ENCODE data around the gene MEX3A.
A peak's percentile ranks its signal among the peaks of the same experiment; 100 is the strongest.
"Not testable (repeated sequence)": the region's sequence is repeated elsewhere in the genome, so short reads cannot be mapped to it uniquely, and the experiment has no call there.

The MEX3A gene, protein sequence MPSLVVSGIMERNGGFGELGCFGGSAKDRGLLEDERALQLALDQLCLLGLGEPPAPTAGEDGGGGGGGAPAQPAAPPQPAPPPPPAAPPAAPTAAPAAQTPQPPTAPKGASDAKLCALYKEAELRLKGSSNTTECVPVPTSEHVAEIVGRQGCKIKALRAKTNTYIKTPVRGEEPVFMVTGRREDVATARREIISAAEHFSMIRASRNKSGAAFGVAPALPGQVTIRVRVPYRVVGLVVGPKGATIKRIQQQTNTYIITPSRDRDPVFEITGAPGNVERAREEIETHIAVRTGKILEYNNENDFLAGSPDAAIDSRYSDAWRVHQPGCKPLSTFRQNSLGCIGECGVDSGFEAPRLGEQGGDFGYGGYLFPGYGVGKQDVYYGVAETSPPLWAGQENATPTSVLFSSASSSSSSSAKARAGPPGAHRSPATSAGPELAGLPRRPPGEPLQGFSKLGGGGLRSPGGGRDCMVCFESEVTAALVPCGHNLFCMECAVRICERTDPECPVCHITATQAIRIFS

DNA sequence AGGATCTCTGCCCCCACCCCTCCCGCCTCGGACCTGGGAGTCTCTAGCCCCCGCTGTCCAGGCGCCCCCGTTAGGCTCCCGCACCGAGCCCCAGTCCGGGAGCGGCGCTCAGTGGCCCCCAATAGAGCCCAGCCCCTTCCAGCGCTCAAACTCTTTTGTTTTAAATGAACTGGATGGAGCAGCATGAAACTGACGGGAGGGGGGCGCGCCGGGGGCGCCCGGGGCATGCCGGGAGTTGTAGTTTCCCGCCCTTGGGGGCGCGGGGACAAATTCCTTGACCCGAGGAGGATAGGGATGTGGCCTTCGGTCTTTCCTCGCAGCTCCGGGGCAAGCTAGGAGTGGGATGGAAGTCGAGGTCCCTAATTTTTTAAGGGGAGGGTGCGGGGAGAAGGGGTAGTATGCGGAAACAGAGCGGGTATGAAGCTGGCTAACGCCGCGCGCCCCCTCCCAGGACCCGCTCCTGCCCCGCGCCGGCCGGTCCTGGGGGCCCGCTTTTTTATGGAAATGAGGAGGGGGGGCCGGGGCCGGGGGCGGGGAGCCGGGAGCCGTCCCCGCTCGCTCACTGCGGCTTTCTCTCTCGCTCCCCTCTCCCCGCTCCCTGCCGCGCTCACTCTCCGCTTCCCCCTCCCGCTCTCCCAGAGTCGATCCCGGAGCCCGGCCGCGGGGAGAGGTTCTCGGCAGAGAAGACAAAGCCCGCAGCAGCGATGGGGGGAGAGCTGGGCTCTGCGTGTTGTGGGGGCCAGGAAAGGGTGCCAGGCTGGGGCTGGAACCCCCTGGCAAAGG lies at the start of gene MEX3A:
TSS of gene MEX3A (minus strand) at position 157 of the 783 bp plus-strand sequence. CDS start 467 bp downstream, outside the sequence.
- DNase-seq (ENCODE audit: low read depth in 1 of 2, low spot score in 1 of 2) = peak; percentile 27 to 31

DNA sequence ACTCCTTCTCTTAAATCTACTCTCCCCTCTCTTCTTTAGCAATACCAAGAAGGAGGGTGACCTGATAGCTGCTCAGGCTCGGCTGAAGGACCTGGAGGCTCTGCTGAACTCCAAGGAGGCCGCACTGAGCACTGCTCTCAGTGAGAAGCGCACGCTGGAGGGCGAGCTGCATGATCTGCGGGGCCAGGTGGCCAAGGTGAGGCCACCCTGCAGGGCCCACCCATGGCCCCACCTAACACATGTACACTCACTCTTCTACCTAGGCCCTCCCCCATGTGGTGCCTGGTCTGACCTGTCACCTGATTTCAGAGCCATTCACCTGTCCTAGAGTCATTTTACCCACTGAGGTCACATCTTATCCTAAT lies 48.3 kb upstream of the MEX3A start:
- no peak for DNase-seq (ENCODE audit: low read depth in 1 of 2, low spot score in 1 of 2)

DNA sequence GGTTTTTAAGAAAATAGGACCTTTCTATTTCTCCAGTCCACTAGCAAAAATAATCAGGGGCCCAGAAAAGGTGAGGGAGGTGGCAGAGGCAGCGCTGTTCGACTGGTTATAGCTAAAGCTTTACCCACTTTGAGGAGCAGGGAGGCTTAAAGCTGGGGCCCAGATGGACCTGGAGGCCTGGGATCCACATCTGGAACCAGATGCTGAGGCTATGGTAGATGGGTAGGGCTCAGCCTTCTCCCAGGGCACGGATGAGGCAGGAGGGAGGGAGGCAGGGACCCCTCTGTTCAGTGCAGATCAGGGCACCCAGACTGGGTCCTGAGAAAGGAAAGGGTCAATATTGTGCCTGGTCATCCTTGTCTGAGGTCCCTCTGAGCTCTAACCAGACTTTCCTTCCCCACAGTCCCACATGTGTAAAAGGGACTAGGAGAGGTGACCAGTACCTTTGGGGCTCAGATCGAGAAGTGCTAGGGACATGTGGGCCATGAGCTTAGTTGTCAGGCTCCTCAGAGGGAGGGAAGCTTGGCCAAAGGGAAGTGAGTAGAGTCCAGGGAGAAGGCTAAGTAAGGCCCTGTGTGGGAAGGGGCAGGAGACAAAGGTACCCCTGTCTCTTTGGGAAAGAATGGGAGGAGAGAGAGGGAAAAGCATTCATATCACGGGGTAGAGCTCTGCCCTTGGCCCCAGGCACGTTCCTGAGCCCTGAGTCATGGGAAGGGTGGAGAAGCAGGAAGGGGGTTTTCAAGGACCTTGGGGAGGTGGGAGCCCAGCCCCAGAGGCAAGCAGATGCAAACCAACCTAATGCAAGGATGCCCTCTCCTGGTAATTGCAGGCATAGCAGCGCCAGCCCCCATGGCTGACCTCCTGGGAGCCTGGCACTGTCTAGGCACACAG lies 47.7 kb upstream of the MEX3A start:
- DNase-seq (ENCODE audit: low read depth in 1 of 2, low spot score in 1 of 2) = peak; percentile 62 to 64

DNA sequence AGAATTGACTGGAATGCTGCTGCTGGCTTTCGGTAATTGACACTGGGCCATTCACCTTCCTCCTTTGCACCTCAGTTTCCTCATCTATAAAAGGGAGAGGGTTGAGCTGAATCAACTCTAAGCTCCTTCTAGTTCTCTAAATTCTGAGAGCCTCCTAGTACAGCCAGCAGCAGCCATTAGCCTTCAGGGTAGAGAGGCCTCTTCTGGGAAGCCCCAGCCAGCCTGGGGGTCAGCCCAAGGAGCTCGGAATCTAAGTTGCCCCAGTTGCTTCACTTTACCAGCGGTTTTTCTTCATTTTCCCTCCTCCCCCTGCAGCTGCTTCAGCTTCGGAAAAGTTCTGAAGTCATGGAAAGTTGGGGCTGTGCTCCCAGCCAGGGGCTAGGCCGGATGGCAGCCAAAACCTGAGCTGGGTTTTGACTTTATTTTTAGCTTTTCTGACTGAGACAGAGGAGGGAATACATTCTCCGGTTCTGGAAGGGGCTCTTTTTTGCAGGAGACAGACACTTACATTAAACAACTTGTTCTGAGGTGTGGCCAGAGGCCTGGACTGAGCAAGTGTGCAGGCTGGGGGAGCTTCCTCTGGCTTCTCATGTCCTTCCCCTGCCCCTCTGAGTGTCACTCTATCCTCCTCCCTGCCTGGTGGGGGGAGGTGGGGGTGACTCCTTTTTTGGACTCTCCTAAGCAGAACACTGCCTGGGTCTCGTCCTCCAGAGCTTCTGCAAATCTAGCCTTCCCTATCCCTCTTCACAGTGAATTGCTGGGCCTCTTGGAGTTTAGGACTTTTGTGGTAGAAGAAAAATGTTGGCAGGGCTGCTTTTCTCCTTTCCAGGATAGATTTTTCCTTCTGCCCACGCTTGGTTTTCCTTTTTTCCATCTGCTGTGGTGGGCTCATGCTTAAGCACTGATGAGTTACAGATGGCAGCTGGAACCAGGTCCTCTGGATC lies 46.7 kb upstream of the MEX3A start:
- no peak for DNase-seq (ENCODE audit: low read depth in 1 of 2, low spot score in 1 of 2)

DNA sequence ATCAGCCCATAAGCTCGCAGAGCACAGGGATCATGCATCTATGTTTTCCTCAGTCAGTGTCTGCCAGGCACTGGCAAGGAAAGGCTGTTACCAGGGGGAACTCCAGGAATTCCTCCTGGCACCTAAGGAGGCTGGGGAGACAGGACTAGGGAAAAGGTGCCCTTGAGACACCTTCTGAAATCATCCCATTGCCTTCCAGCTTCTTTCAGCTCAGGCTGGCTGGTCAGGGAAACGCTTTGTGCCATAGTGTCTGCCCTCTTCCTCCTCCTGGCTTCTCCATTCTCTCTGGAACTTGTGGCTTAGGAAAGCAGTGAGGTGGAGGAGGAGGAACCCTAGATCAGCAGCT lies 46.0 kb upstream of the MEX3A start:
- no peak for DNase-seq (ENCODE audit: low read depth in 1 of 2, low spot score in 1 of 2)

DNA sequence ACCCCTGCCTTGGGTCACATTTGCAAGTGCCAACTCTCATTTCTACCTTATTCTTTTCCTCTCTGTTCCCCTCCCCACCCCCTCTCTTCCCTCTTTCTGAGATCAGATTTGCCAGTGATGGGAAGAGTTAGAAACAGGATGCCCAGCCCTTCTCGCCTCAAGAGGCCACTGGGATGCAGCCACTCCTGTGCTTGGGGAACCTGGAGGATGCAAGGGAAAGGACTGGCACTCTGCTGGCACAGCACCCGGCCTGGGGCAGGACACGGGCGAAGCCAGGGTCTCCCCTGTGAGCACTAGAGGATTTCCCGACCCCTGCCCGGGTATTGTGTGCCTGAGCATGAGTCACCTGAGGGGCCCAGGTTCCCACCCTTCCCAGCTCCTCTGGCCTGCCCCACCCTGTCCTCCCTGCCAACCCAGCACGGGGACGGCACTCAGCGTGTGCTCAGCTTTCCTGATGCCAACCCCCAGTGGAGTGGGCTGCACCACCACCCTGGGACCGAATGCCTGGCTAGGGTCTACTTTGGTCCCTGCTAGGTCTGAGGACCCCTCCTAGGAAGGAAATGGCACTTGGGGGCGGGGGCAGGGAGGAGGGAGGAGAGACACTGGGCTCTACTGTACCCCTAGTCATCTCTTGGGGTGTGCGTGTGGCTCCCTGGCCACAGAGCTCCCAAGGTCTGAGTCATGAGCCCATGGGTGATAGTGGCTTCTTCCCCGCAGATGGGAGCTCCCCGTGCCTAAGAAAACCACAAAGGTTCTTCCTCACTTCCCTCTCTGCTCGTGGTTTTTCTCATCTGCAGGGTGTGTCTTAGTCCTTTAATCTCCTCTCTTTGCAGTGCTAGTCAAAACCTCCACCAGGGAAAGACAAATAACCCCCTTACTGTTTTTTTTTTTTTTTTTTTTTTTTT lies 44.6 kb upstream of the MEX3A start:
- DNase-seq (ENCODE audit: low read depth in 1 of 2, low spot score in 1 of 2) = peak; percentile 57 to 75

DNA sequence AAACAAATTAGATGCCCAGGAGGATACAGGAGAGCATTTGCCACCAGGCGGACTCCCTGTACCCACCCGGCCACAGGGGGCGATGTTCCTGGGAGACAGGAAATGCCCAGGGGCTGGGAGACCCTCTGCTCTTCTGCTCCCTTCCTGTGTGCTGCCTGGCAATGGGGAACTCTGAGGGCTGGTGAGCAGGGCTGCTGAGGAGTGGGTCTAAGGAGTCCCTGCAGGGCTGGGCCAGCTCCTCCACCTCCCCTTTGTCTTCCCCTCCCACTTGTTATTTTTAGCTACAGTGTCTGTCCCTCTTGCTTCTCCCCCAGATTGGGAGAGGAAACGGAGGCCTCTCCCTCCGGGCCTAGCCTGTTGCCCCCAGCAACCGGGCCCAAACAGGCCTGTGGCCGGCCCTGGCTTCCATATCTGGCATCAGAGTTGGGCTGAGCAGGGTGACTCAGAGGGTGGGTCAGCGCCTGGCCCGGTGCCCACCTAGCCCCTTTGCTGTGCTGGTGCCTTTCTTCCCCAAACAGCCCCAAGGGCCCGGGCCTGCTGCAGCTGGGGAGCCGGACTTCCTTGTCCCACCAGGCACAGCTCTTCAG lies 43.9 kb upstream of the MEX3A start:
- peak in 1 of 2 donors; percentile 50 for DNase-seq (ENCODE audit: low read depth in 1 of 2, low spot score in 1 of 2)

DNA sequence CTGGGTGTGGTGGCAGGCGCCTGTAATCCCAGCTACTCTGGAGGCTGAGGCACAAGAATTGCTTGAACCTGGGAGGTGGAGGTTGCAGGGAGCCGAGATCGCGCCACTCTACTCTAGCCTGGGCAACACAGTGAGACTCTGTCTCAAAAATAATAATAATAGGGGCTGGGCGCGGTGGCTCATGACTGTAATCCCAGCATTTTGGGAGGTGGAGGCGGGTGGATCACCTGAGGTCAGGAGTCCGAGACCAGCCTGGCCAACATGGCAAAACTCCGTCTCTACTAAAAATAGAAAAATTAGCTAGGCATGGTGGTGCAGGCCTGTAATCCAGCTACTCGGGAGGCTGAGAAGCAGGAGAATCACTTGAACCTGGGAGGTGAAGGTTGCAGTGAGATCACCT lies 43.3 kb upstream of the MEX3A start:
- DNase-seq (ENCODE audit: low read depth in 1 of 2, low spot score in 1 of 2) = not testable (repeated sequence)

DNA sequence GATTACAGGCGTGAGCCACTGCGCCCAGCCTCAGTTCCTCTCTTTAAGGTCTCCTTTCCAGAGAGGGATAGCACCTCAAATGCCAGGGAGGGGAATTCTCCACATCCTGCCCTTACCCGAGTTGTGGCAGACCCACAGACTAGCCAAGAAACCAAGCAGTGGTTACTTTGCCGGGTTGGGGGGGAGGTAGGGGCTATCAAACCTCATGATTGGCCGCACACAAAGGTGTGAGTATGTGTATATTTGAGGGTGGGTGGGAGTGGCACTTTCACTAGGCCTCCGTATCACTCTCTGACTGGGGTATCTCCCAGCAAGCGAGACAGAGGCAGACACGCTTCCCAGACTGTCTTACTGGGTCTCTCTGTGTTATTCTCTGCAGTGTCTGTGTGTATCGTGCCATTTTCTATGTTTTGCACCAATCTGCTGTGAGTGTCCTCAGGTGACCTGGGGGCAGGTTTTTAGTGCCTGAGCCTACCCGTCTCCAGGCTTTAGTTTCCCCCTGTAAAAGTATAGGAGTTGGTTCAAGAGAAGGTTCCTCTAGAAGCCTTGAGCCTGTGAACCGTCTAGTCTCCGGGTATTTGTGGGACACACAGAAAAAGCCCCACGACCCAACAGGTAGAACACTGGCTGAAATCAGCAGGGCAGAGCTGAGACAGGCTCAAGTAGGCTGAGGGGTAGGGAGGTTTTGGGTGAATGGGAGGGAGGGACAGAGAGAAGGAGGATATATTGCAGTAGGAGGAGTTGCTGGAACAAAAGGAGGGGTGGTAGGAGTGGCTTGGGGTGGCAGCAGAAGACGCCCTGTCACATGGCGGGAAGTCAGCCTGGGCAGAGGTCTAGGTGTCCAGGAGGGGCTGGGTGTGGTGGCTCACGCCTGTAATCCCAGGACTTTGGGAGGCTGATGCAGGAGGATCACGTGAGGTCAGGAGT lies 42.6 kb upstream of the MEX3A start:
- no peak for DNase-seq (ENCODE audit: low read depth in 1 of 2, low spot score in 1 of 2)

DNA sequence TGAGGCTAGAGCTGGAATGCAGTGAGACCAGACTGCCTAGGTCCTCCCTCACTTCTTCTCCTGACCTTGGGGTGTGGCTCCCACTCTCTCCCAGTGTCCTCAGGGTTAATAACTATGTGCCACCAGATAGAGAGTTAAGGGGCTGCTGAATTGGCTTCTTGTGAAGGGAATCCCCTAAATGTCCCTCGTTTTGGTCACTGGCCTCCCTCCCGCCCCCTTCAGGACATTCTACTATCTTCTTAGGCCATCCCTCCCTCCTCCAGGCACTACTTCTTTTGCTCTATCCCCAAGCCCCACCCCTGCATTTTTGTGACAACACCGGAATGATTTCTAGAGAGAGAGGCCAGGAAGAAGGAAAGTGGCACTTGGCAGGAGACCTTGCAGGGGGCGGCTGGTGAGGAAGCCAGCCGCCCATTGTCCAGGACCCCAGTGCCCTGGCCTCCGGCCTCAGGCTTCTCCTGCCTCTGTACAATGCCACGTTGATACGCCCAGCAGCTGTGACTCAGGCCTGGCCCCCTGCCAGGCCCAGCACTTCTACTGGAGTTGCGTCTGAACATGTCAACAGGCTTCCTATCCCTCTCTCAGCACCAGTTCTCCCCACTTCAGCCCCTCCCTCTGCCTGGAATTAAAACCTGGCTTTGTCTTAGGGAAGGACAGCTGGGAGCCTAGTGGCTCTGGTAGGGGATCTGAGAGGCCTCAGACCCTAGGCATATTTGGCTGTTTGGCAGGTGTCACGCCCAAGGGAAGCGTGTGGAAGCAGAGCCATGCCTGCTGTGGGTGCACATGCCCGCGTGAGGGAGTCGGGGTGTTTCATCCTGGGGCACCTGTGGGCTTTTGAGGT lies 41.3 kb upstream of the MEX3A start:
- DNase-seq (ENCODE audit: low read depth in 1 of 2, low spot score in 1 of 2) = peak in 1 of 2 donors; percentile 49

DNA sequence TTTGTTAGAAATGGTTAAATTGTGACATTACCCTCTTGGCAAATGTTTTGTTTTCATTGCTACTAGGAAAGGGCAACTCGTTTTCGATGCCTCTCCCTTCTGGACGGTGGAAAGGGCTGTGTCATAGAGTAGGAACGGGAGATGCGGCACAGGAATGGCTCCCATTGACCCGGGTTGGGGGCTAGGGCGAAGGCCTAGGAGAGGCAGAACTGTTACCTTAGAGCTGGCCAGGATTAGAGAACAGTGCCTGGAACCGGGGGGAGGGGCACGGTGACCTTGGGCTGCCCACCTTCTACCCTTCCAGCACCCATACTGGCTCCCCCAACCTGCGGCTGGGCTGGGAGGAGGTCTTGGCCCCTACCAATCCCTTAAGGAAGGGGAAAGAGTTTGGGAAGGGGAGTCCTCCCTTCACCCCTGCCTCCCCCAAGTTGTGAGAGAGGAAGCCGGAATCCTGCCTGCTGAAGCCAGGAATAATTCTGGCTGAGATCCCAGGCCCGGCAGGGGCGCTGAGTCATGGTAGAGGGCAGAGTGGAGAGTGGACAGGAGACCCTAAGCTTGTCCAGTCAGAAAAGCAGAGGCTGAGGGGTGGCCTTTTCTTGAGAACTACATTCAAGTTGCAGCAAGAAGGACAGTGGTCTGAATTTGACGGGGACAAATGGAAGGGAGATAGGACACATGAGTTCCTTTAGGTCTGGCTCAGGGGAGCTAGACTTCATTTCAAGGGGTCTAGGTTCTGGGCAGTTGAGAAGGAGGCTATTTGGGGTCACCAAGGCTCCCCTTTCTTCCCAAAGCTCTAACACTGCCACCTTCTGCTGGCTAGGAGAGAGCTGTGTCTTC lies 40.5 kb upstream of the MEX3A start:
- DNase-seq (ENCODE audit: low read depth in 1 of 2, low spot score in 1 of 2) = no peak

DNA sequence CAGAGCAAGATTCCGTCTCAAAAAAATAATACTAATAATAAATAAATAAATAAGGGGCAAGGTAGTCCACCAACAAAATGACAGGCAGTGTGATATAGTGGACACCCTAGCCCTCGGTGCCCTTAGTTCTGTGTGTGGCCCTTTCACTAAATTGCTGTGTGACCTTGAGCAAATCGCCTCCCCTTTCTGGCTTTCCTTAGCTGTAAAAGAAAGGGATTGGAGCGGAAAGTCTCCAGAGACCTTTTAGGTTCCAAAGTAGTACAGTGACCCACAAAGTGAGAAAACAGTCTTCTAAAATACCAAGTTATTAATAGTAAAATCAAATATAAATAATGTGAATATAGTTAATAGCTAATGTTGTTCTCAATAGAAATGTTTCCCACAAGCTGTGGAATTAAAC lies 39.8 kb upstream of the MEX3A start:
- DNase-seq (ENCODE audit: low read depth in 1 of 2, low spot score in 1 of 2) = no peak

DNA sequence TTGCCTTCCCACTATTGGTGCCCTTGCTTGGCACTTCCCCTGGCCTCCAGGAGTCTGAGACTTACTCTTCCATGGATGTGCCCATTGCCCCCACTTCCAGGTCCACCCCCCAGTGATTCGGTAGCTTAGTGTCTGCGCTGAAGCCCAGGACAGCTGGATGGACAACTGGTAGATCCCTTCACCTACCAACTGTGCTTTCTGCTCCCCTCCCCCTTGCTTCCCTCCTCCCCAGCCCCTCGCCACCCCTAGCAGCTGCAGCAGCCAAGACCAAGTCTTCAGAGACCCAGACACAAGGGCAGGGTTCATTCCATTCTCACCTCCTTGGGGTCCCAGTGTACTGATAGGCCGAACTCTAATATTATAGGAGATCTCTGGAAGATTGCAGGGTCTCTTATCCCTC lies 39.2 kb upstream of the MEX3A start:
- no peak for DNase-seq (ENCODE audit: low read depth in 1 of 2, low spot score in 1 of 2)

DNA sequence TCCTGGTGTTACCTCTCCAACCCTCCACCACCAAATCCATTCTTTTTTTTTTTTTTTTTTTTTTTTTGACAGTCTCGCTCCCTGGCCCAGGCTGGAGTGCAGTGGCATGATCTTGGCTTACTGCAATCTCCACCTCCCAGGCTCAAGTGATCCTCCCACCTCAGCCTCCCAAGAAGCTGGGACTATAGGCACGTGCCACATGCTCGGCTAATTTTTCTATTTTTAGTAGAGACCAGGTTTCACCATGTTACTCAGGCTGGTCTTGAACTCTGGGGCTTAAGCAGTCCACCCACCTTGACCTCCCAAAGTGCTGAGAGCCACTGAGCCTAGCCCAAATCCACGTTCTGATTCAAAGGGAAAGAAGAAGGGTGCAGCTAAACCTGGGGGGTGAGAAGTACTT lies 38.7 kb upstream of the MEX3A start:
- DNase-seq (ENCODE audit: low read depth in 1 of 2, low spot score in 1 of 2) = not testable (repeated sequence)

DNA sequence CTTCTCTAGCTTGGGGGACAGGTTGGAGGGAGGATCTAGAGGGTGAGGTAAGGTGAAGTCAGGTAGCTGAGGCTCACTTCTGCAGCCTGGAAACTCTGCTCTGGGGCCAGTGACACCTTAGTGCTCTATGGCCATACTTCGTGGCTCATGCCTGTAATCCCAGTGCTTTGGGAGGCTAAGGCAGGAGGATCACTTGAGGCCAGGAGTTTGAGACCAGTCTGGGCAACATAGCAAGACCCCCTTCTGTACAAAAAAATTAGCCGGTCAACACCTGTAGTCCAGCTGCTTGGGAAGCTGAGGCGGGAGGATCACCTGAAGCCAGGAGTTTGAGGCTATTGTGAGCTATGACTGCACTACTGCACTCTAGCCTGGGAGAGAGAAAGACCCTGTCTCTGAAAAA lies 38.1 kb upstream of the MEX3A start:
- DNase-seq (ENCODE audit: low read depth in 1 of 2, low spot score in 1 of 2) = no peak
